Lower leg skin (tissue), 4 donors: ENCODE data around the gene TOP2B. TPM values are rescaled to one million over a fixed set of nuclear protein-coding genes. Genes with fewer than 3 reads are reported as not detected.

Experiments
- DNase-seq, 2 donors: peaks; one replicate each; pipeline ENCODE4 v3.0.0-alpha.2; 2019; ENCODE audit warnings: low spot score in 2 of 2
- H3K4me3 ChIP-seq: fragments of 200-600 bp; sonication (generic); 2 replicates; pipeline ENCODE4 v1.5.1; 2017; ENCODE audit warnings: mild to moderate bottlenecking, low read depth; ENCODE audit not compliant: poor library complexity, severe bottlenecking
- POLR2A ChIP-seq, 2 donors: fragments of 450-650 bp; IDR thresholded peaks; one replicate each; pipeline ENCODE4 v1.6.1; 2016 to 2017; ENCODE audit warnings: antibody characterized with exemption in 2 of 2, mild to moderate bottlenecking in 1 of 2, moderate library complexity in 1 of 2
- WGBS, 2 donors: methylation state at CpG; one replicate each; pipeline ENCODE4 v1.1.5; 2018; 5-methylcytosine and 5-hydroxymethylcytosine counted together
- intact Hi-C: fragments of 100-400 bp; cut with DNase I; formaldehyde crosslinking; loops from one replicate; pipeline ENCODE4 v1.15.0; 2023; ENCODE audit warnings: low total_unique reads
- microRNA-seq, 2 donors: library from miRNA; unstranded; fragments of <30 nt; microRNA quantifications; one replicate each; pipeline ENCODE4, GENCODE V29; 2016; ENCODE audit warnings: borderline replicate concordance in 2 of 2, borderline number of aligned reads in 1 of 2
- total RNA-seq, 4 donors: library from RNA; depleted of rRNA; stranded (reverse); fragments of >200 nt; gene quantifications; one replicate each; pipeline ENCODE4 v1.1.0, GENCODE V29; 2016
- TF ChIP-seq, protein P1 (sequence below), 3 donors: fragments of 450-650 bp; IDR thresholded peaks; one replicate each; pipeline ENCODE4 v1.5.1; 2016; ENCODE audit warnings: antibody characterized with exemption in 3 of 3, mild to moderate bottlenecking in 3 of 3, moderate library complexity in 2 of 3

The TOP2B gene
- total RNA-seq, 4 donors from 2014 or later = 62.9 to 77.4 (median 65.4) TPM

DNA sequence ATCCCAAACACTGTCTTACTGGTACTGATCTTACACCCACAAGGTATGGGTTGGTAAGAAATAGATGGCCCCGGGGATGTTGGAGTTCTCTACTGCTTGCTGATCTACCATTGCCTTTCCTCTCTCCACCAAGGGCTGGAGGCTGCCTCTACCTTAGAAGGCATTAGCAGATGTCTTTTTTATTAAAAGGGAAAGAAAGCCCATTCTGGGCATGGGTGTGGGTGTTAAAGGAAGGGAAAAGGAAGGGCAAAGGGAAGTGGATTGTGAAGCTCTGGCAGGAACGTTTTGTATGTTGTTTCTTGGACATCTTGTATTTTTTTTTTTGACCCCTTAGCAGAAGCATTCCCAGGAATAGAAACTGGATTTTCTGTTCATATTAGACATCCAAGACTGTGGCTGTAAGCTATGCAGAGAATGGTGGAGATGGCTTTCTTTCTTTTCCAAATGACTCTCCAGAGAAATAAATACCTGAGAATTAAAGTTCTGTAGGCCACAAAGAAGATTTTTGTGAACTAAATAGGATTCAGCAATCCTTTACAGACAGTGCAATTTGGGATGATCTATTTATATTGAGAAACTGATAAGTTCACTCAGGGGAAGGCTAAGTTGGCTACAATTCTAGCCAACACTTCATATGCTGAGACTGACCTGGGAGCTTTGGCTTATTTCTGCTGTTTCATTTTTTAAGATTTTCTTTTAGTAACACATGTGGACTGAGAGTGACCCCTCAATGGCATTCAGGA lies 108.8 kb downstream of the TOP2B start:
- TF ChIP-seq, protein P1, sequence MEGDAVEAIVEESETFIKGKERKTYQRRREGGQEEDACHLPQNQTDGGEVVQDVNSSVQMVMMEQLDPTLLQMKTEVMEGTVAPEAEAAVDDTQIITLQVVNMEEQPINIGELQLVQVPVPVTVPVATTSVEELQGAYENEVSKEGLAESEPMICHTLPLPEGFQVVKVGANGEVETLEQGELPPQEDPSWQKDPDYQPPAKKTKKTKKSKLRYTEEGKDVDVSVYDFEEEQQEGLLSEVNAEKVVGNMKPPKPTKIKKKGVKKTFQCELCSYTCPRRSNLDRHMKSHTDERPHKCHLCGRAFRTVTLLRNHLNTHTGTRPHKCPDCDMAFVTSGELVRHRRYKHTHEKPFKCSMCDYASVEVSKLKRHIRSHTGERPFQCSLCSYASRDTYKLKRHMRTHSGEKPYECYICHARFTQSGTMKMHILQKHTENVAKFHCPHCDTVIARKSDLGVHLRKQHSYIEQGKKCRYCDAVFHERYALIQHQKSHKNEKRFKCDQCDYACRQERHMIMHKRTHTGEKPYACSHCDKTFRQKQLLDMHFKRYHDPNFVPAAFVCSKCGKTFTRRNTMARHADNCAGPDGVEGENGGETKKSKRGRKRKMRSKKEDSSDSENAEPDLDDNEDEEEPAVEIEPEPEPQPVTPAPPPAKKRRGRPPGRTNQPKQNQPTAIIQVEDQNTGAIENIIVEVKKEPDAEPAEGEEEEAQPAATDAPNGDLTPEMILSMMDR (IDR thresholded peaks at IDR 0.05) = no peak
- TF ChIP-seq POLR2A (IDR thresholded peaks at IDR 0.05) = no peak
- no peak for DNase-seq
- intact Hi-C loops = no loop called here
- H3K4me3 ChIP-seq = no peak overlapping the region
- WGBS, 2 donors = 59 to 61% methylated on average over 2 of the region's 2 CpGs

DNA sequence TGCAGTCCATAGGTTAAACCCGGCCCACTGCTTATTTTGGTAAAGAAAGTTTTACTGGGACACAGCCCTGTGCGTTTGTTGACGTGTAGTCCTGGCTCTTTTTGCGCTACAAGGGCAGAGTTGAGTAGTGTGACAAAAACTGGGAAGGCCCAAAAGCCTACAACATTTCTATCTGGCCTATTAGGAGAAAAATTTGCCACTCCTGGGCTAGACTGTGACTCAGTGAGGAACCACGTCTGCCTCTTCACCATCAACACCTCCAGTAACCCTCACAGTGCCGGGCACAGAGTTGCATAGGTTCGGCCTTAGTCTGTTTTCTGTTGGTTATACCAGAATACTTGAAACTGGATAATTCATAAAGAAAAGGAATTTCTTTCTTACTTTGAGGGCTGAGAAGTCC lies 110.3 kb downstream of the TOP2B start:
- H3K4me3 ChIP-seq = no peak overlapping the region
- no peak for TF ChIP-seq POLR2A (IDR thresholded peaks at IDR 0.05)
- TF ChIP-seq, protein P1 (IDR thresholded peaks at IDR 0.05) = no peak
- 93 to 95% methylated on average over 7 of the region's 7 CpGs for WGBS, 2 donors
- intact Hi-C loops = no loop called here
- no peak for DNase-seq

DNA sequence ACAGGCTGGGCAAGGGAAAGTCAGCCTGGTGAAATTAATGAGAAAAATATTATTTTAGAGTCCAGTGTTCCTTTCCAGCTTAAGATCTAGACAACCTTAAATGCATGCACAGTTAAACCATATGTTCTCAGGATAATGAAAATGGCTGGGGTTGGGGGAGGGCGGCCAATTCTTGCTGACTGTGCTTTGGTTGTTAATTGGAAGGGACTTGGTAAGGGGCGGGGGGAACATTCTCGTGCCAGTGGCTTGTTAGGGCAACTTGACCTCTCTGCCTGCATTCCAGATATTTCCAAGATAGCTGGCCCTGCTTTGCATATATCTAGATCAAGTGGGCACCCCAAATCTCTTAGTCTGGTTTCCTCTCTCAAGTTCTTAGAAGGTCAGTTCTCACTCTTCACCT lies 112.5 kb downstream of the TOP2B start:
- DNase-seq = no peak
- intact Hi-C loops = no loop called here
- TF ChIP-seq, protein P1 (IDR thresholded peaks at IDR 0.05) = no peak
- TF ChIP-seq POLR2A (IDR thresholded peaks at IDR 0.05) = no peak
- no peak overlapping the region for H3K4me3 ChIP-seq
- WGBS, 2 donors = 84 to 90% methylated on average over 3 of the region's 3 CpGs

DNA sequence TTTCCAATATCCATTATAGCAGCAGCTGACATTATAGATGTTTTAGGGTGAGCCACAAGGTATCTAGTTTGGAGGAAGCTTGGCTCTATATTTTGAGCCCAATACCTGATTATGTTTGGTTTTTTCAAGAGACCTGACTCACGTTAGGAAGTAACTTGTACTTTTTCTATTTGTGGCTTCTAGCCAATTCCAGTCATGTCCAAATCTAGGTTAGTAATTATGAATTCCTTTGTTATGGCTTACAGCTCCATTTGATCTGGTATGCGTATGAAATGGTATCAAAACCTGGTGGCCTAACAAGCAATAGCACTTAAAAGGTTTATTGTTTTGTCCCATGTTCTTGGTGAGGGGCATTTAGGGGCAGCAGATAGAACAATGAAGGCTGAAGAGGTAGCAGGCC lies 115.9 kb downstream of the TOP2B start:
- WGBS, 2 donors = 69 to 74% methylated on average over 2 of the region's 2 CpGs
- TF ChIP-seq, protein P1 (IDR thresholded peaks at IDR 0.05) = no peak
- no peak for TF ChIP-seq POLR2A (IDR thresholded peaks at IDR 0.05)
- intact Hi-C loops = no loop called here

DNA sequence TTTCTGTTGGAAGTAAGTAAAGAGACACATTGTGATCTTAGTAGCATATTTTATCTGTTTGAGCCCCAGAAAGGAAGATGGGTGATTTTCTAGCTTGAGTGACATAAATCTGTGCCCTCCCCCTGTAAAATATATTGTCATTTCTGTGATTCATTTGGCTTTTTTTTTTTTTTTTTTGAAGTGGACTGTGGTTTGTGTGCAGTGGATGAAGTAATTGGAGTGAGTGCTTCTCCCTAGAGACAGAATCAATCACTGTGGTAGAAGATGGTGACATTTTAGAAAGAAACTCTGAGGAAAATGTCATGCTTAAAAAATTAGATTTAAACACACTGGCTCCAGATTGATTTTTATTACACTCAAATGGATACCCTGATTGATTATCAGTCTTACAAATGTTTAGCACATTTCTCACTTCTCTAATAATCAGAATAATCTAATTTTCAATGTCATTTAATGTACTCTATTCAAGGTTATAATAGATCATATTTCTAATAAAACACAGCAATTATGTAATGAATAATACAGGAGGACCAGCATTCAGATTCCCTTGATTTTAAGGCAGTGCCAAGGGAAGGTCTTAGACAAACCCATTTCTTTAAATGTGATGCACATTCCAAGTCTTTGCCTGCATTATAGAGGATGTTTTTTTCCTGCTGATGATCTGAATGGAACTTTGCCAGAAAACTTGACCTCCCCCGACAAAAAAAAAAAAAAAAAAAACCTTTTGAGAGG lies 116.6 kb downstream of the TOP2B start:
- 20 to 22% methylated on average over 1 of the region's 1 CpG for WGBS, 2 donors
- intact Hi-C loops = no loop called here
- DNase-seq = no peak
- H3K4me3 ChIP-seq = no peak overlapping the region
- no peak for TF ChIP-seq POLR2A (IDR thresholded peaks at IDR 0.05)
- TF ChIP-seq, protein P1 (IDR thresholded peaks at IDR 0.05) = no peak

More for the DNA sequence above, 115.9 kb downstream of the TOP2B start:
- no peak for DNase-seq
- no peak overlapping the region for H3K4me3 ChIP-seq

Small RNA genes lying within 50 kb of the gene (microRNA-seq; reads per million reads assigned to microRNA genes)
- gene MIR4442 = 0.68 to 2.8 reads per million in 2 donors

Other genes starting within 250 kb of the TOP2B start
- gene RARB, start 236.6 kb downstream of the TOP2B start, total RNA-seq = 1 to 10 TPM in 2 of 4 donors, under 1 TPM in 1, not detected in 1; 0.34 to 6.5 (median 4.4) TPM
- 10 to 100 TPM; 10.2 to 21.1 (median 17.0) TPM for gene NGLY1, start 118.5 kb upstream of the TOP2B start, total RNA-seq
- 1 to 10 TPM; 7.0 to 9.1 (median 8.4) TPM for gene OXSM, start 125.2 kb upstream of the TOP2B start, total RNA-seq